Activated CD4-positive, alpha-beta T cell treated with anti-CD3 and anti-CD28 coated beads for 36 hours (primary cell): ENCODE data around the gene CHN2. TPM values are rescaled to one million over a fixed set of nuclear protein-coding genes. Genes with fewer than 3 reads are reported as not detected.

Source experiments
- ATAC-seq: fragments of 200-7000 bp; cut with Tn5 transposase; one replicate; pipeline ENCODE4 v1.10.0; 2021; ENCODE audit warnings: mild to moderate bottlenecking, moderate library complexity
- CTCF ChIA-PET: fragments of 350-600 bp; sonication (Branson Sonifier 250); formaldehyde crosslinking; loops from one replicate; lab custom pipeline; 2021; ENCODE audit warnings: antibody characterized with exemption; lab: Charles Lee
- POLR2A ChIA-PET: fragments of 350-600 bp; sonication (Branson Sonifier 250); formaldehyde crosslinking; loops from one replicate; lab custom pipeline; 2021; ENCODE audit warnings: antibody characterized with exemption, inconsistent platforms; lab: Charles Lee
- DNase-seq: peaks from one replicate; pipeline ENCODE4 v3.0.0-alpha.2; 2020
- H3K27ac Mint-ChIP-seq: one replicate; pipeline ENCODE4 v1.8.0; 2021; ENCODE audit warnings: mixed read lengths
- H3K27me3 Mint-ChIP-seq: one replicate; pipeline ENCODE4 v1.8.0; 2021; ENCODE audit warnings: mixed read lengths
- H3K36me3 Mint-ChIP-seq: one replicate; pipeline ENCODE4 v1.8.0; 2021; ENCODE audit warnings: low read depth, mixed read lengths
- H3K4me1 Mint-ChIP-seq: one replicate; pipeline ENCODE4 v1.8.0; 2021; ENCODE audit warnings: mixed read lengths
- H3K4me3 Mint-ChIP-seq: one replicate; pipeline ENCODE4 v1.8.0; 2021; ENCODE audit warnings: mild to moderate bottlenecking, moderate library complexity, mixed read lengths
- H3K9me3 Mint-ChIP-seq: one replicate; pipeline ENCODE4 v1.8.0; 2021; ENCODE audit warnings: low read depth, mixed read lengths
- intact Hi-C, 2 experiments: fragments of 100-400 bp; cut with DNase I in 1 of 2; cut with micrococcal nuclease in 1 of 2; formaldehyde crosslinking; loops; one replicate each; pipeline versions ENCODE4 v1.14.2 to v1.15.1; 2022 to 2024; cut with DNase I, micrococcal nuclease
- total RNA-seq, 2 experiments: library from RNA; stranded (reverse); gene quantifications; one replicate each; pipeline ENCODE4 v1.2.3, GENCODE V29; 2021

Gene CHN2
- total RNA-seq, 2 experiments from 2014 or later: 0.25 to 0.39 TPM

- Mint-ChIP-seq H3K4me3 (no peak overlapping the region), H3K27ac (no peak overlapping the region), H3K4me1 (no peaks in the 10 kb centered on the region), H3K36me3 (no peaks in the 10 kb centered on the region), H3K9me3 (no peaks in the 10 kb centered on the region), H3K27me3 (no peaks in the 10 kb centered on the region)
- ChIA-PET POLR2A (no interaction called here), CTCF (no interaction called here)
- no peak for DNase-seq
- no peak for ATAC-seq
- intact Hi-C loops: no loop called here
Measured at GRCh38 chr7:29453021-29453420, 258.4 kb downstream of the CHN2 start.

GRCh38 chr7:29454464-29454863, 259.9 kb downstream of the CHN2 start:
- H3K27me3 Mint-ChIP-seq: no peaks in the 10 kb centered on the region
- DNase-seq (no peak), ATAC-seq (no peak)
- intact Hi-C loops: no loop called here
- no peak overlapping the region for H3K27ac Mint-ChIP-seq
- no peaks in the 10 kb centered on the region for H3K36me3 Mint-ChIP-seq
- no peak overlapping the region for H3K4me3 Mint-ChIP-seq
- no peaks in the 10 kb centered on the region for H3K4me1 Mint-ChIP-seq
- no peaks in the 10 kb centered on the region for H3K9me3 Mint-ChIP-seq
- ChIA-PET CTCF (no interaction called here), POLR2A (no interaction called here)

- Mint-ChIP-seq H3K36me3 (no peaks in the 10 kb centered on the region), H3K4me1 (no peaks in the 10 kb centered on the region), H3K27ac (no peak overlapping the region), H3K27me3 (no peaks in the 10 kb centered on the region), H3K9me3 (no peaks in the 10 kb centered on the region), H3K4me3 (no peak overlapping the region)
- ATAC-seq (no peak), DNase-seq (no peak)
- CTCF ChIA-PET: no interaction called here
- intact Hi-C loops: no loop called here
- POLR2A ChIA-PET: no interaction called here
Measured at GRCh38 chr7:29454899-29455451, 260.4 kb downstream of the CHN2 start.

GRCh38 chr7:29457141-29457561, 262.6 kb downstream of the CHN2 start:
- H3K4me3 Mint-ChIP-seq: no peak overlapping the region
- peaks cover 2% of the 10 kb centered on the region for H3K27me3 Mint-ChIP-seq
- DNase-seq (no peak), ATAC-seq (no peak)
- CTCF ChIA-PET: interaction anchor here (0.7 kb wide), 1 partner anchor 546 kb away, joined by 3 read pairs; no protein-coding TSS in a partner anchor
- intact Hi-C loops: no loop called here
- H3K4me1 Mint-ChIP-seq: no peaks in the 10 kb centered on the region
- H3K36me3 Mint-ChIP-seq: no peaks in the 10 kb centered on the region
- H3K9me3 Mint-ChIP-seq: no peaks in the 10 kb centered on the region
- POLR2A ChIA-PET: no interaction called here
- H3K27ac Mint-ChIP-seq: no peak overlapping the region

- no peaks in the 10 kb centered on the region for H3K4me1 Mint-ChIP-seq
- no peaks in the 10 kb centered on the region for H3K9me3 Mint-ChIP-seq
- H3K36me3 Mint-ChIP-seq: no peaks in the 10 kb centered on the region
- H3K4me3 Mint-ChIP-seq: no peak overlapping the region
- CTCF ChIA-PET: no interaction called here
- intact Hi-C loops: no loop called here
- DNase-seq: no peak
- POLR2A ChIA-PET: no interaction called here
- no peak overlapping the region for H3K27ac Mint-ChIP-seq
- H3K27me3 Mint-ChIP-seq: peaks cover 2% of the 10 kb centered on the region
- ATAC-seq: no peak
Measured at GRCh38 chr7:29457565-29458011, 263.0 kb downstream of the CHN2 start.

GRCh38 chr7:29458933-29459332, 264.4 kb downstream of the CHN2 start:
- no peaks in the 10 kb centered on the region for H3K9me3 Mint-ChIP-seq

GRCh38 chr7:29459589-29459988, 265.0 kb downstream of the CHN2 start:
- Mint-ChIP-seq H3K27me3 (peaks cover 2% of the 10 kb centered on the region), H3K27ac (no peak overlapping the region), H3K4me1 (no peaks in the 10 kb centered on the region), H3K4me3 (no peak overlapping the region), H3K9me3 (no peaks in the 10 kb centered on the region), H3K36me3 (no peaks in the 10 kb centered on the region)
- no peak for ATAC-seq
- ChIA-PET CTCF (no interaction called here), POLR2A (no interaction called here)
- intact Hi-C loops: no loop called here
- DNase-seq: no peak

More at GRCh38 chr7:29458933-29459332, 264.4 kb downstream of the CHN2 start:
- ATAC-seq (no peak), DNase-seq (no peak)
- Mint-ChIP-seq H3K27ac (no peak overlapping the region), H3K4me1 (no peaks in the 10 kb centered on the region), H3K4me3 (no peak overlapping the region), H3K36me3 (no peaks in the 10 kb centered on the region), H3K27me3 (peaks cover 2% of the 10 kb centered on the region)
- POLR2A ChIA-PET: no interaction called here
- intact Hi-C loops: no loop called here
- CTCF ChIA-PET: no interaction called here

GRCh38 chr7:29461996-29462395, 267.4 kb downstream of the CHN2 start:
- H3K9me3 Mint-ChIP-seq: no peaks in the 10 kb centered on the region
- intact Hi-C loops: no loop called here
- no peak overlapping the region for H3K27ac Mint-ChIP-seq
- DNase-seq: no peak
- H3K4me3 Mint-ChIP-seq: no peak overlapping the region
- peaks cover 2% of the 10 kb centered on the region for H3K27me3 Mint-ChIP-seq
- ChIA-PET POLR2A (no interaction called here), CTCF (no interaction called here)
- ATAC-seq: no peak
- H3K4me1 Mint-ChIP-seq: no peaks in the 10 kb centered on the region
- no peaks in the 10 kb centered on the region for H3K36me3 Mint-ChIP-seq

GRCh38 chr7:29463504-29464158, 269.1 kb downstream of the CHN2 start:
- H3K9me3 Mint-ChIP-seq: no peaks in the 10 kb centered on the region
- H3K4me3 Mint-ChIP-seq: no peak overlapping the region
- peaks cover 2% of the 10 kb centered on the region for H3K27me3 Mint-ChIP-seq
- POLR2A ChIA-PET: no interaction called here
- intact Hi-C loops: no loop called here
- H3K4me1 Mint-ChIP-seq: no peaks in the 10 kb centered on the region
- no peak for ATAC-seq
- DNase-seq: no peak
- H3K27ac Mint-ChIP-seq: no peak overlapping the region
- H3K36me3 Mint-ChIP-seq: no peaks in the 10 kb centered on the region
- CTCF ChIA-PET: interaction anchor here (0.6 kb wide), 1 partner anchor 30 kb away, joined by 3 read pairs; no protein-coding TSS in a partner anchor

GRCh38 chr7:29464753-29465152, 270.2 kb downstream of the CHN2 start:
- Mint-ChIP-seq H3K27me3 (peaks cover 2% of the 10 kb centered on the region), H3K4me1 (no peaks in the 10 kb centered on the region), H3K27ac (no peak overlapping the region), H3K36me3 (no peaks in the 10 kb centered on the region), H3K4me3 (no peak overlapping the region), H3K9me3 (no peaks in the 10 kb centered on the region)
- DNase-seq (no peak), ATAC-seq (no peak)
- CTCF ChIA-PET: no interaction called here
- POLR2A ChIA-PET: no interaction called here
- intact Hi-C loops: no loop called here

GRCh38 chr7:29467193-29467926, 272.8 kb downstream of the CHN2 start:
- intact Hi-C loops: no loop called here
- no peaks in the 10 kb centered on the region for H3K27me3 Mint-ChIP-seq
- no peak for DNase-seq
- CTCF ChIA-PET: interaction anchor here (0.6 kb wide), 1 partner anchor 59 kb away, joined by 3 read pairs; no protein-coding TSS in a partner anchor
- POLR2A ChIA-PET: no interaction called here
- H3K36me3 Mint-ChIP-seq: no peaks in the 10 kb centered on the region
- no peak overlapping the region for H3K27ac Mint-ChIP-seq
- H3K4me3 Mint-ChIP-seq: no peak overlapping the region
- ATAC-seq: no peak
- H3K9me3 Mint-ChIP-seq: no peaks in the 10 kb centered on the region
- no peaks in the 10 kb centered on the region for H3K4me1 Mint-ChIP-seq

GRCh38 chr7:29468196-29468595, 273.6 kb downstream of the CHN2 start:
- ATAC-seq (no peak), DNase-seq (no peak)
- intact Hi-C loops: no loop called here
- Mint-ChIP-seq H3K9me3 (no peaks in the 10 kb centered on the region), H3K36me3 (no peaks in the 10 kb centered on the region), H3K27ac (no peak overlapping the region), H3K27me3 (no peaks in the 10 kb centered on the region), H3K4me1 (no peaks in the 10 kb centered on the region), H3K4me3 (no peak overlapping the region)
- POLR2A ChIA-PET: no interaction called here
- CTCF ChIA-PET: interaction anchor here (0.5 kb wide), 1 partner anchor 168 kb away, joined by 3 read pairs; no protein-coding TSS in a partner anchor
